UCSD-AML1 (cell line): ENCODE data around the gene ZNF462.

Experiments
- DNase-seq: peaks from one replicate; lab custom pipeline; 2025; ENCODE audit not compliant: unreplicated experiment; lab: John Stamatoyannopoulos, UW

The ZNF462 gene

GRCh38 chr9:106925392-106925791 lies 62.4 kb downstream of the ZNF462 start:
- DNase-seq: no peak

DNA sequence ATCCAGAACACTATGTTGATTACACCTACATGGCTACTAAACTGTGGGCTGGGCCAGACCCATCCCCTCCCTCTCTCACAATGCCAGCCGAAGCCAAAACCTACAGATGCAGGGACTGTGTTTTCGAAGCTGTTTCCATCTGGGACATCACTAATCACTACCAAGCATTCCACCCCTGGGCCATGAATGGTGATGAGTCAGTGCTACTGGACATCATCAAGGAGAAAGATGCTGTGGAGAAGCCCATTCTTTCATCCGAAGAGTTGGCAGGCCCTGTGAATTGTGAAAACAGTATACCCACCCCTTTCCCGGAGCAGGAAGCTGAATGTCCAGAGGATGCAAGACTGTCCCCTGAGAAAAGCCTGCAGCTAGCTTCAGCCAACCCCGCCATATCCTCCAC lies 65.0 kb downstream of the ZNF462 start:
- no peak for DNase-seq

GRCh38 chr9:106928350-106928749 lies 65.4 kb downstream of the ZNF462 start:
- DNase-seq: no peak

- no peak for DNase-seq
These were observed 66.7 kb downstream of the ZNF462 start for GRCh38 chr9:106929471-106930177.

DNA sequence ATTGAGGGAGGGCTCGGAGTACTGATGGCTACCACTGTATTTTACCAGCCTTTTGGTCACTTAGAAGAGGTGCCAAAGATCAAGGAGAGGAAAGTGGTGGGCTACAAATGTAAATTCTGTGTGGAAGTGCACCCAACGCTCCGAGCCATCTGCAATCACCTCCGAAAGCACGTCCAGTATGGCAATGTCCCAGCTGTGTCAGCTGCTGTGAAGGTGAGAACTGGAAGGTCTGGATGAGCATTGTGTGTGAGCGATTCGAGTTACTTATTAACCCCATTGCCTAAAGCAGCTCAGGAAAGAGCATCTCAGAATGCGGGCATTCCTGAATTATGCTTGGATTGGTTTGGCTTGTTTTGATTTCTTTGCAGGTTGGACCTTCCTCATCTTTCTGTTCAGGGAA lies 67.5 kb downstream of the ZNF462 start:
- DNase-seq: no peak

- DNase-seq: no peak
These were observed 68.5 kb downstream of the ZNF462 start for GRCh38 chr9:106931466-106931865.

DNA sequence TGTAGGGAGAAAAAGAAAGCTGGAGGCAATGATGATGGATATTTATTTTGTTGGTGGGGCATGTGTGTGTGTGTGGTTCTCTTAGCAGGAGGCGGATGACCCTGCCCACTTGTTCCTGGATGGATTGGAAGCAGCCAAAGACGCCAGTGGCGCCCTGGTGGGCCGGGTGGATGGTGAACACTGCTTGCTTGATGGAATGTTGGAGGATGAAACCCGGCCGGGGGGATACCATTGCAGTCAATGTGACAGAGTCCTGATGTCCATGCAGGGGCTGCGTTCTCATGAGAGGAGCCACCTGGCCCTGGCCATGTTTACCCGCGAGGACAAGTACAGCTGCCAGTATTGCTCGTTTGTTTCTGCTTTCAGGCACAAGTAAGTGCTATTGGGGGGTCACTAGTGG lies 69.2 kb downstream of the ZNF462 start:
- no peak for DNase-seq

DNA sequence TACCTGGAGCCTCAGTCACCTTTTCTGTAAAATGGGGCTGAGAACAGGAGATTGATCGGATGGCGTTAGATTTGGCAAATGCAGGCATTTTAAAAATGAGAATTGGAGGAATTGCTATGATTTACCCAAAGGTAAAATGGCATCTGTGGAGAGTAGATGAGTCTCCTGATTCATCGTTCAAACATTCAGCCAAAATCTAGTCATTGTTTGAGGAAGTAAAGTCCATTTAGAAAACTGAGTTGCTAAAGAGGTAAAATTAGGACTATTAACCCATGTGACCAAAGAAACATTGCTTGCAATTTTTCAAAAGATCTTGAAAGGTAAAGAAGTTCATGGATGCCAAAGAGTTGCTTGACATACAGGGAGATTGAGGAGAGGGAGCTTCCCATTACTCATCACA lies 69.7 kb downstream of the ZNF462 start:
- DNase-seq: no peak

DNA sequence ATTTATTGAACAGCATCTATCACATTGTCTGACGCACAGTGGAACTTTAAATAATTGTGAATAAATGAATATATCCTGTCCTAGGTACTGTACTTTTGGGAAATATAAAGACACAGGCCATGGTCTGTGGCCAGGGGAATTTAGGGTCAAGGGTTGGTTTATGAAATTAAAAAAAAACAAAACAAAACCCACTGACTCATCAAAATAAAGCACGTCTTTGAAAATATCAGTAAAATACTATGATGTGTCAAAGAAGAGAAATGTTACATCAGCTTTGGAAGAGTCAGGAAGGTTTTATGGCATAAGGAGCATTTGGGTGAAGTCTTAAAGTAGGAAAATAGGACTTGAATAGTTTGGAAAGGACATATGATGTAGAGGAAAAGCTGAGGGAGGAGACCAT lies 70.5 kb downstream of the ZNF462 start:
- no peak for DNase-seq

GRCh38 chr9:106934442-106935238 lies 71.7 kb downstream of the ZNF462 start:
- no peak for DNase-seq

DNA sequence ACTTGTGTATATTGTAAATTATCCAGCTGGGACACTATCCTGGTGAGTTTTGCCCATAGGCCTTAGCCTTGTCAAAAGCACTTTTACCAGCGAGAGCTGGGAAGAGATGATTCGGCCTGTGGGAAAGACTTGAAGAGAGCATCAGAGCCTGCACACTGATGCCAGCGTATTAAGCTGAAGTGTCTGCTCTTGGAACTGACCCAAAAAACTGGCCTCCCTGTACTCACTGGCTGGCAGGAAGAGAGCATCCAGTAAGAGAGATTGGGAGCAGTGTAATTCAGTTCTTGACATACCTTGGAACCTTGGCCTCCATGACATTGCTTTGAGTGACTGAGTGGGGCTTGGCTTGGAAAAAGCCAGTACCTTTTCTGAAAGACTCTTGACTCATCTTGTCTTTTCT lies 73.7 kb downstream of the ZNF462 start:
- no peak for DNase-seq

DNA sequence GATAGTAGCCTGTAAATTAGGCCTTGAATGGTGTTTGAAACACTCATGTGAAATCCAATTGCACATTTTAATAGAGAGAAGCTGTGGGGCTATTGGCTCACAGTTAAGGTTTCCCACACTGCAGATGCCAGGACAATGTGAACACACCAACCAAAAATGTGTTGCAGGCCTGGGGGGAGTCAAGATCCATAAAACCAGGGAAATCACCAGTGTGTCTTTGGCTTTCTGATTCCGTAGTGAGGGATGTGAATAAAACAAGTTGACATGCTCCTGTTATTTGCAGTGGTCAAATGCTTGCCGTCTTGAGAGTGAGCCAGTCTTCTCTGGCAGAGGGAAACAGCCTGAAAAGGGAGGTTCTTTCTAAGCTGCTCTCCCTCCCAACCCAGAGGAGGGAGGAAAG lies 79.0 kb downstream of the ZNF462 start:
- no peak for DNase-seq

- no peak for DNase-seq
These were observed 83.0 kb downstream of the ZNF462 start for GRCh38 chr9:106945727-106946660.

DNA sequence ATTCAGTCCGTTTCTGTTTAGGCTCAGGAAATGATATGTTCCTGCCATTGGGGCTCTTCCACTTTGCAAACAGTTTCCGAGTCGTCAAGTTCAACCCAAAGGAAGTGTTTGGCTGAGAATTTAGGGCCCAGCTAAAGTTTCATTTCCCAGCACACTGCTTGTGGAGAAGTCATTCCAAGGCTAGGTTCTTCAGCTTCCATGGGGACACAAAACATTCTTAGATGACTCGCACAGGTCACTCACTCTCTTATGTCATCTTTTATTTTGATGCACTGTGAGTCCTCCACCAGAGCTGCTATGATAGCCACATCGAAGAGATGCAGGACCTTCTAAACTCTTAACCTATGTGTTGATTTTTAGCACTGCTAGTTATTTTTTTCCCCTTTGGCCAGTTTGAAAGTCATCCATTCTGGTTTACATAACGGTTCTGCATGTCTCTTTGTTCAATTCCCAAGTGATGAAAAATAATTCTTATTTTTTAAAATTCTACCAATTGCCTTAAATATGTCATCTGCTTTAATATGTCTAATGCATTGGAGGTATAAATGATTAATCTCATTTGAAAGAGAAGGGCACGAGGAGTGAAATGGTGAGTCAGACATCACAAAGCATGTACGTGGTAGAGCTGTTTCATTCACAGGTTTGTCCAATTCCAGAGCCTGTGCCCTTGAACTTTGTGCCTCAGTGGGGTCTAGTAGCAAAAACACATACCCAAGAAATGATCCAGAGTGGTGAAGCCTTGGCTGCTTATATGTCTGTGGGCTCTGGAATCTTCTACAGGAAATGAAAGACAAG lies 84.3 kb downstream of the ZNF462 start:
- no peak for DNase-seq

DNA sequence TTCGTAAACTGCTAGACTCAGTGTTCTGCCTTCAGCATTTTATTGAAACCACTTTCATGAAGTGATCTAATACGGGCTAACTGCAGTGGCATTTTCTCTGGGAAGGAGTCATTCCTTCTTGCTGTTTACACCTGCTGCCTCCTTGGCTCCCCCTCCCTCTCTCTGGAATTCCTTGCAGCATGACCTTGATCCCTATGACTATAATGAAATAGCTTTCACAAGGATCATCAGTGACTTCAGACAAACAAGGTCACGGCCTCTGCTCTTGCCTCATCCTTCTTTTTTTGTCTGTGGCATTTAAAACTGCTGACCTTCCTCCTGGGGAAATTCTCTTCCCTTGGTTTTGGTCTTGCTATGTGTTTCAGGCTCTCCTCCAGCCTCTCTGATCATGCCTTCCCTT lies 90.2 kb downstream of the ZNF462 start:
- DNase-seq: no peak

GRCh38 chr9:106954558-106954957 lies 91.6 kb downstream of the ZNF462 start:
- DNase-seq: no peak

- no peak for DNase-seq
These were observed 92.2 kb downstream of the ZNF462 start for GRCh38 chr9:106954974-106955850.

DNA sequence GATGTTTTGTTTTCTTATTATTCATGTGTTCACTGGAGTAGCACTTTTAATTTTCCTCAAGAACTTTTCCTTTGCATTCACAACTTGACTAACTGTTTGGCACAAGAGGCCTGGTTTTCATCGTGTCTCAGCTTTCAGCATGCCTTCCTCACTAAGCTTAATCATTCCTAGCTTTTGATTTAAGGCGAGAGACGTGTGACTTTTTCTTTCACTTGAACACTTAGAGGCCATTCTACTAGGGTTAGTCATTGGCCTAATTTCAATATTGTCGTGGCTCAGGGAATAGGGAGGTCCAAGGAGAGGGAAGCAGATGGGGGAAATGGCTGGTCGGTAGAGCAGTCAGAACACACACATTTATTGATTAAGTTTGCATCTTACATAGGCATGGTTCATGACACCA lies 94.0 kb downstream of the ZNF462 start:
- no peak for DNase-seq

GRCh38 chr9:106958955-106959657 lies 96.1 kb downstream of the ZNF462 start:
- DNase-seq: no peak
